Upper lobe of left lung (tissue), 6 donors: Measurements from ENCODE around the gene ALDOB. TPM values are rescaled to one million over a fixed set of nuclear protein-coding genes. Genes with fewer than 3 reads are reported as not detected.

ENCODE experiments used
- ATAC-seq, 2 donors: fragments of 200-7000 bp; cut with Tn5 transposase; one replicate each; pipeline ENCODE4 v1.9.1; 2022; ENCODE audit warnings: mild to moderate bottlenecking in 2 of 2, moderate library complexity in 2 of 2; ENCODE audit not compliant: low FRiP score in 2 of 2
- DNase-seq, 2 donors: peaks; one replicate each; pipeline ENCODE4 v3.0.0-alpha.2; 2019 to 2020
- H3K27ac ChIP-seq, 4 donors: fragments of 200-600 bp; sonication (generic); one replicate each; pipeline ENCODE4 v1.5.1; 2016 to 2019
- H3K27me3 ChIP-seq, 4 donors: fragments of 200-600 bp; sonication (generic); one replicate each; pipeline ENCODE4 v1.5.1; 2017 to 2019
- H3K36me3 ChIP-seq, 4 donors: fragments of 200-600 bp; sonication (generic); one replicate each; pipeline ENCODE4 v1.5.1; 2016 to 2019
- H3K4me1 ChIP-seq, 4 donors: fragments of 200-600 bp; sonication (generic); one replicate each; pipeline ENCODE4 v1.5.1; 2018 to 2019
- H3K4me3 ChIP-seq, 4 donors: fragments of 200-600 bp; sonication (generic); one replicate each; pipeline ENCODE4 v1.5.1; 2017 to 2019; ENCODE audit warnings: mild to moderate bottlenecking in 2 of 4, moderate library complexity in 1 of 4
- H3K9me3 ChIP-seq, 4 donors: fragments of 200-600 bp; sonication (generic); one replicate each; pipeline ENCODE4 v1.5.1; 2018 to 2019
- EP300 ChIP-seq, 4 donors: sonication (generic); formaldehyde crosslinking; IDR thresholded peaks; one replicate each; pipeline ENCODE4 v1.5.1; 2017; ENCODE audit warnings: antibody characterized with exemption in 4 of 4, control low read depth in 2 of 4
- POLR2A ChIP-seq, 4 donors: fragments of 450-650 bp; IDR thresholded peaks; one replicate each; pipeline ENCODE4 v1.5.1; 2016 to 2017; ENCODE audit warnings: antibody characterized with exemption in 4 of 4, mild to moderate bottlenecking in 2 of 4
- POLR2AphosphoS5 ChIP-seq, 2 donors: sonication (generic); formaldehyde crosslinking; IDR thresholded peaks; one replicate each; pipeline ENCODE4 v1.5.1; 2017; ENCODE audit warnings: antibody characterized with exemption in 2 of 2
- WGBS, 2 donors: methylation state at CpG; one replicate each; pipeline ENCODE4 v1.1.5; 2017 to 2018; 5-methylcytosine and 5-hydroxymethylcytosine counted together
- total RNA-seq, 6 donors: library from RNA; depleted of rRNA in 4 of 6; stranded (reverse); fragments of >200 nt in 4 of 6; gene quantifications; one replicate each; pipeline versions ENCODE4 v1.1.0 to v1.2.1, GENCODE V29; 2016 to 2021
- TF ChIP-seq, protein P1 (sequence below), 6 experiments: fragments of 450-650 bp in 4 of 6; fragments of 200-600 bp in 2 of 6; sonication (generic) in 2 of 6; IDR thresholded peaks; one replicate each; pipeline ENCODE4 v1.5.1; 2016 to 2019; ENCODE audit warnings: antibody characterized with exemption in 6 of 6
- donor health status: DM: no; HTN: no; CAD: no; lungs with moderate emphysema.
- donor health status: DM: no; HTN: yes; CAD: no; lungs with severe emphysema.

The ALDOB gene
- total RNA-seq, 6 donors from 2014 or later: 1.3 to 1.8 TPM; not detected in 4

- Histone ChIP-seq H3K4me3 (no peak overlapping the region), H3K9me3 (peaks cover 20 to 28% (median 21%) of the 10 kb centered on the region in 4 donors), H3K36me3 (no peaks in the 10 kb centered on the region), H3K4me1 (no peaks in the 10 kb centered on the region), H3K27me3 (no peaks in the 10 kb centered on the region), H3K27ac (no peak overlapping the region)
- TF ChIP-seq, protein P1, sequence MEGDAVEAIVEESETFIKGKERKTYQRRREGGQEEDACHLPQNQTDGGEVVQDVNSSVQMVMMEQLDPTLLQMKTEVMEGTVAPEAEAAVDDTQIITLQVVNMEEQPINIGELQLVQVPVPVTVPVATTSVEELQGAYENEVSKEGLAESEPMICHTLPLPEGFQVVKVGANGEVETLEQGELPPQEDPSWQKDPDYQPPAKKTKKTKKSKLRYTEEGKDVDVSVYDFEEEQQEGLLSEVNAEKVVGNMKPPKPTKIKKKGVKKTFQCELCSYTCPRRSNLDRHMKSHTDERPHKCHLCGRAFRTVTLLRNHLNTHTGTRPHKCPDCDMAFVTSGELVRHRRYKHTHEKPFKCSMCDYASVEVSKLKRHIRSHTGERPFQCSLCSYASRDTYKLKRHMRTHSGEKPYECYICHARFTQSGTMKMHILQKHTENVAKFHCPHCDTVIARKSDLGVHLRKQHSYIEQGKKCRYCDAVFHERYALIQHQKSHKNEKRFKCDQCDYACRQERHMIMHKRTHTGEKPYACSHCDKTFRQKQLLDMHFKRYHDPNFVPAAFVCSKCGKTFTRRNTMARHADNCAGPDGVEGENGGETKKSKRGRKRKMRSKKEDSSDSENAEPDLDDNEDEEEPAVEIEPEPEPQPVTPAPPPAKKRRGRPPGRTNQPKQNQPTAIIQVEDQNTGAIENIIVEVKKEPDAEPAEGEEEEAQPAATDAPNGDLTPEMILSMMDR (IDR thresholded peaks at IDR 0.05): no peak
- TF ChIP-seq POLR2AphosphoS5 (IDR thresholded peaks at IDR 0.05) (no peak), EP300 (IDR thresholded peaks at IDR 0.05) (no peak), POLR2A (IDR thresholded peaks at IDR 0.05) (no peak)
- ATAC-seq (no peak), DNase-seq (no peak)
- 74 to 76% methylated on average over 7 of the region's 7 CpGs for WGBS, 2 donors
Measured at GRCh38 chr9:101418518-101419430, 16.8 kb downstream of the ALDOB start.

DNA sequence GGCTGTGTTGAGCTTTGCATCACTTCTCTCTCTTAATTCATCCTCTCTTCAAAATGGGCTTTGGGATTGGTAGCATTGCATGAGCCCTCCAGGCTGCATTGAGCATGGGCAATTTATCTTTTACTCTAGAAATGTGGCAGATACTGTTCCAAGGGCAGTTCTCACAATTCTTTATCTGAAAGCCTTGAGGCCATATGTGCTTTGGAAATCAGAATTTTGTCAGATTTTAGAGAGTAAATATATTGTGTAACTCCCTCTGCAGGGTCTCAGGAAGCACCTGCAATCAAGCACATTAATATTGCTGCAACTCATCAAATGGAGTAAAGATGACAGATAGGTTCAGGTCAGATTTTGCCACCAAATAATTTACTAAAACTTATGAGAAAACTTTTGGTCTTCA is 17.6 kb downstream of the ALDOB start:
- Histone ChIP-seq H3K27ac (no peak overlapping the region), H3K9me3 (peaks cover 27 to 36% (median 29%) of the 10 kb centered on the region in 4 donors), H3K27me3 (no peaks in the 10 kb centered on the region), H3K4me3 (no peak overlapping the region), H3K4me1 (no peaks in the 10 kb centered on the region), H3K36me3 (no peaks in the 10 kb centered on the region)
- ATAC-seq: no peak
- no peak for TF ChIP-seq POLR2A (IDR thresholded peaks at IDR 0.05)
- TF ChIP-seq, protein P1 (IDR thresholded peaks at IDR 0.05): no peak
- no peak for TF ChIP-seq POLR2AphosphoS5 (IDR thresholded peaks at IDR 0.05)
- TF ChIP-seq EP300 (IDR thresholded peaks at IDR 0.05): no peak
- no peak for DNase-seq

- peaks cover 32 to 42% (median 35%) of the 10 kb centered on the region in 4 donors for H3K9me3 ChIP-seq
- TF ChIP-seq POLR2A (IDR thresholded peaks at IDR 0.05): no peak
- TF ChIP-seq EP300 (IDR thresholded peaks at IDR 0.05): no peak
- TF ChIP-seq, protein P1 (IDR thresholded peaks at IDR 0.05): no peak
Measured at GRCh38 chr9:101417389-101417788, 18.2 kb downstream of the ALDOB start.

DNA sequence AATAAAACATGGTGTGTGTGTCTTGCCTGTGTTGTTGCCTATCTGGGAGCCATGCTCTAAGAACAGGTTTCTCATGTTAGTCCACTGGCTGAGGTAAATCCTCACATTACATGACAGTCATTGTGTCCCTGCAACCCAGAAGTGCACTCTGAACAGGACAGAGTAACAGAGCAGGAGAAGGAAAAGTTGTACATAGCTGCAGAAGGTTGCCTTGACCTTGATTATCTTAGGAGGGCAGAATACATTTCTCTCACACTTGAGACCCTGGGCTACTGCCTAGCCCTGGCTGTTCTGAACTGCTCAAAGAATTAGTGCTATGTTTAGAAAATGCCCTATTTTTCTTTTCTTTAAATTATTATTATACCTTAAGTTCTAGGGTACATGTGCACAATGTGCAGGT is 20.0 kb downstream of the ALDOB start:
- TF ChIP-seq EP300 (IDR thresholded peaks at IDR 0.05): no peak
- no peaks in the 10 kb centered on the region for H3K36me3 ChIP-seq
- H3K9me3 ChIP-seq: peaks cover 48 to 60% (median 52%) of the 10 kb centered on the region in 4 donors
- no peaks in the 10 kb centered on the region for H3K27me3 ChIP-seq
- H3K4me3 ChIP-seq: no peak overlapping the region
- DNase-seq (no peak), ATAC-seq (no peak)
- no peaks in the 10 kb centered on the region for H3K4me1 ChIP-seq
- no peak overlapping the region for H3K27ac ChIP-seq

More at GRCh38 chr9:101417389-101417788, 18.2 kb downstream of the ALDOB start:
- Histone ChIP-seq H3K4me1 (no peaks in the 10 kb centered on the region), H3K27ac (no peak overlapping the region), H3K27me3 (no peaks in the 10 kb centered on the region), H3K36me3 (no peaks in the 10 kb centered on the region), H3K4me3 (no peak overlapping the region)
- DNase-seq: no peak
- ATAC-seq: no peak

DNA sequence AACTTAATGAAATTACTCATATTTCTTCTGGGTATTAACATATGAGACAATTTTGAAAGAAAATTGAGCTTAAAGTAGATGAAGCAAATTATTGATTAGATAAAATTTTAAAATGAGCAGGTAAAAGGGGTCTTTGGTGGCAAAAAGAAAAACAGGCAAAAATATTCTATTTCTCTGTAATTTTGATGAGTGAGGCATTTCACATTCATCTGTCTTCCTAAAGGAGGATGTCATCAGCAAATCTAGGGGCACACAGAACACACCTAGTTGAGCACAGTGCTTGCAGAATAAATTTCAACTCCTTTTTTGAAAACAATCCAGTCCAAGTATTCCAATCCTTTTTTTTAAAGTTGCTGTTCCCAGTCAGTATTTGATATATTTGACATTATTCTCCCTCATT is 20.7 kb downstream of the ALDOB start:
- TF ChIP-seq EP300 (IDR thresholded peaks at IDR 0.05): no peak
- TF ChIP-seq, protein P1 (IDR thresholded peaks at IDR 0.05): no peak
- no peak for TF ChIP-seq POLR2A (IDR thresholded peaks at IDR 0.05)
- TF ChIP-seq POLR2AphosphoS5 (IDR thresholded peaks at IDR 0.05): no peak
- DNase-seq: no peak
- Histone ChIP-seq H3K4me3 (no peak overlapping the region), H3K27ac (no peak overlapping the region), H3K27me3 (no peaks in the 10 kb centered on the region), H3K36me3 (no peaks in the 10 kb centered on the region), H3K9me3 (peaks cover 56 to 68% (median 59%) of the 10 kb centered on the region in 4 donors), H3K4me1 (no peaks in the 10 kb centered on the region)
- ATAC-seq: no peak
